Astrocyte (in vitro differentiated cells and primary cell): ENCODE data around the gene MED12L. TPM values are rescaled to one million over a fixed set of nuclear protein-coding genes. Genes with fewer than 3 reads are reported as not detected.

Source experiments
- DNase-seq: peaks from one replicate; pipeline ENCODE4 v3.0.0-alpha.2; 2010; ENCODE audit warnings: low read depth
- FAIRE-seq: peaks from 2 replicates; lab custom pipeline; 2011; peaks lifted over from hg19 to GRCh38; lab: Jason Lieb, UNC
- H2AFZ ChIP-seq: 2 replicates; pipeline ENCODE4 v1.6.0; 2012; ENCODE audit warnings: low read depth, low read length, inconsistent platforms
- H3K27ac ChIP-seq: 2 replicates; pipeline ENCODE4 v1.5.1; 2011; ENCODE audit warnings: low read depth, low read length, inconsistent platforms
- H3K27me3 ChIP-seq: 2 replicates; pipeline ENCODE4 v1.6.0; 2011; ENCODE audit warnings: low read length, inconsistent platforms; ENCODE audit not compliant: insufficient read depth
- H3K36me3 ChIP-seq: 2 replicates; pipeline ENCODE4 v1.5.1; 2011; ENCODE audit warnings: low read length, inconsistent platforms; ENCODE audit not compliant: insufficient read depth
- H3K4me1 ChIP-seq: 2 replicates; pipeline ENCODE4 v1.5.1; 2011; ENCODE audit warnings: low read length, inconsistent platforms; ENCODE audit not compliant: insufficient read depth
- H3K4me2 ChIP-seq: 2 replicates; pipeline ENCODE4 v1.6.0; 2012; ENCODE audit warnings: low read length, inconsistent platforms
- H3K4me3 ChIP-seq: 2 replicates; pipeline ENCODE4 v1.5.1; 2011; ENCODE audit warnings: low read depth, mild to moderate bottlenecking, low read length, inconsistent platforms; ENCODE audit not compliant: insufficient read depth
- H3K79me2 ChIP-seq: 2 replicates; pipeline ENCODE4 v1.6.0; 2012; ENCODE audit warnings: mild to moderate bottlenecking, low read length, inconsistent platforms; ENCODE audit not compliant: insufficient read depth
- H3K9ac ChIP-seq: 2 replicates; pipeline ENCODE4 v1.6.0; 2012; ENCODE audit warnings: mild to moderate bottlenecking, low read length, inconsistent platforms
- H3K9me3 ChIP-seq: 2 replicates; pipeline ENCODE4 v1.5.1; 2012; ENCODE audit warnings: low read depth, mild to moderate bottlenecking, low read length, inconsistent platforms; ENCODE audit not compliant: insufficient read depth
- H4K20me1 ChIP-seq: 2 replicates; pipeline ENCODE4 v1.6.0; 2012; ENCODE audit warnings: low read length, inconsistent platforms; ENCODE audit not compliant: insufficient read depth
- H3K27ac Mint-ChIP-seq: one replicate; pipeline ENCODE4 v1.8.0; 2021; ENCODE audit warnings: mild to moderate bottlenecking, mixed read lengths; ENCODE audit not compliant: unreplicated experiment
- H3K27me3 Mint-ChIP-seq: one replicate; pipeline ENCODE4 v1.8.0; 2021; ENCODE audit warnings: low read depth, mixed read lengths; ENCODE audit not compliant: unreplicated experiment
- H3K36me3 Mint-ChIP-seq: one replicate; pipeline ENCODE4 v1.8.0; 2021; ENCODE audit warnings: low read depth, mixed read lengths; ENCODE audit not compliant: unreplicated experiment
- H3K4me1 Mint-ChIP-seq: one replicate; pipeline ENCODE4 v1.8.0; 2021; ENCODE audit warnings: low read depth, mixed read lengths; ENCODE audit not compliant: unreplicated experiment
- H3K4me3 Mint-ChIP-seq: one replicate; pipeline ENCODE4 v1.8.0; 2021; ENCODE audit warnings: mild to moderate bottlenecking, moderate library complexity, mixed read lengths; ENCODE audit not compliant: unreplicated experiment
- H3K9me3 Mint-ChIP-seq: one replicate; pipeline ENCODE4 v1.8.0; 2021; ENCODE audit warnings: mild to moderate bottlenecking, mixed read lengths; ENCODE audit not compliant: unreplicated experiment
- CTCF ChIP-seq: IDR thresholded peaks from 2 replicates; pipeline ENCODE4 v1.5.1; 2011; ENCODE audit warnings: low read depth, mild to moderate bottlenecking, inconsistent platforms, low read length, moderate library complexity; ENCODE audit not compliant: insufficient read depth
- EZH2 ChIP-seq: IDR thresholded peaks from 2 replicates; pipeline ENCODE4 v1.6.1; 2012; ENCODE audit warnings: mild to moderate bottlenecking, low read length, inconsistent platforms; ENCODE audit not compliant: insufficient read depth
- total RNA-seq: library from RNA; stranded (reverse); gene quantifications from 2 replicates; pipeline ENCODE4 v1.2.1, GENCODE V29; 2021

MED12L gene
- total RNA-seq, 1 donor from 2014 or later: 8.2 TPM

GRCh38 chr3:151299006-151299405, 213.5 kb downstream of the MED12L start:
- Histone ChIP-seq H3K9ac (no peak overlapping the region), H3K4me2 (no peak overlapping the region), H3K27me3 (peaks cover 2% of the 10 kb centered on the region), H2AFZ (no peak overlapping the region), H3K27ac (no peak overlapping the region), H4K20me1 (no peaks in the 10 kb centered on the region), H3K4me3 (no peak overlapping the region), H3K9me3 (no peaks in the 10 kb centered on the region), H3K4me1 (peaks cover 3% of the 10 kb centered on the region), H3K79me2 (no peaks in the 10 kb centered on the region), H3K36me3 (no peaks in the 10 kb centered on the region)
- H3K27me3 Mint-ChIP-seq: no peaks in the 10 kb centered on the region
- TF ChIP-seq CTCF (no peak), EZH2 (no peak)
- no peak for FAIRE-seq
- H3K9me3 Mint-ChIP-seq: no peaks in the 10 kb centered on the region
- H3K36me3 Mint-ChIP-seq: peaks cover 3% of the 10 kb centered on the region
- H3K4me3 Mint-ChIP-seq: no peak overlapping the region
- no peak overlapping the region for H3K27ac Mint-ChIP-seq
- no peak for DNase-seq
- peaks cover 33% of the 10 kb centered on the region for H3K4me1 Mint-ChIP-seq

DNA sequence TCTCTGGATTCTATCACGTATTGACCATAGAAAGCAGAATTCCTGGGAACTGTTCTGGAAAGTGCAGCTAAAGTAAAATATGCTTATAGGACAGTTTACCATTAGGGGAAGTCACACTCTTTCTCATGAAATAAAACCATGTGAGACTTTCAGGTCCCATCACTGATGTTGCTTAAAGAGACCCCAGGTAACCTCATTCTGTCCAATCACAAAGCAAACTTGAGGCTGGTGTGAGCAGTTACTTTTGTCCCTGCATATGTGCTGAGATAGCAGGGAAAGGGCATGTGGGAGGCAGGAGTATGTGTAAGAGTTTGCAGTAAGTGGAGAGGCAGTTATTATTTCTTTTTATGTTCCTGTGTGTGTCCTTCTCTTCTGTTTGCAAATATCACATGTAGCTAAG, 215.1 kb downstream of the MED12L start:
- Histone ChIP-seq H3K27me3 (peaks cover 2% of the 10 kb centered on the region), H3K4me3 (no peak overlapping the region), H2AFZ (no peak overlapping the region), H3K4me2 (no peak overlapping the region), H3K9me3 (no peaks in the 10 kb centered on the region), H3K27ac (no peak overlapping the region), H3K36me3 (no peaks in the 10 kb centered on the region), H3K79me2 (no peaks in the 10 kb centered on the region), H4K20me1 (no peaks in the 10 kb centered on the region), H3K4me1 (peaks cover 12% of the 10 kb centered on the region), H3K9ac (no peak overlapping the region)
- TF ChIP-seq EZH2 (no peak), CTCF (no peak)
- Mint-ChIP-seq H3K27ac (no peak overlapping the region), H3K9me3 (no peaks in the 10 kb centered on the region), H3K36me3 (peaks cover 3% of the 10 kb centered on the region), H3K4me1 (peaks cover 44% of the 10 kb centered on the region), H3K27me3 (no peaks in the 10 kb centered on the region), H3K4me3 (no peak overlapping the region)
- DNase-seq: no peak
- no peak for FAIRE-seq

DNA sequence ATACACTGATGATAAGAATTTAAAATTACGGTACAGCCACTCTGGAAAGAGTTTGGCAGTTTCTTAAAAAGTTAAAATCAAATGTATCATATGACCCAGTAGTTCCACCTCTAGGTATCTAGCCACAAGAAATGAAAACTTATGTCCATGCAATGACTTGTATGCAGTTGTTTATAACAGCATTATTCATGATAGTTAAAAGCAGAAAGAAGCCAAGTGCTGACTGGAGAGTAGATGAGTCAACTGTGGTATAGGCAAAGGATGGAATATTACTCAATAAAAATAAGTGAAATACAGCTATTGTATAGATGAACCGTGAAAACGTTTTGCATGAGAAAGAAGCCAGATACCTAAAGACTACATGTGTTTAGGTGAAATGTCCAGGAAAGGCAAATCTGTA, 216.3 kb downstream of the MED12L start:
- H3K9me3 Mint-ChIP-seq: no peaks in the 10 kb centered on the region
- no peaks in the 10 kb centered on the region for H3K9me3 ChIP-seq
- DNase-seq (peak; percentile 82), FAIRE-seq (no peak)
- TF ChIP-seq CTCF: no peak
- TF ChIP-seq EZH2: no peak
- peaks cover 3% of the 10 kb centered on the region for H3K36me3 Mint-ChIP-seq
- no peaks in the 10 kb centered on the region for H4K20me1 ChIP-seq
- H3K27ac Mint-ChIP-seq: no peak overlapping the region
- H3K27me3 Mint-ChIP-seq: no peaks in the 10 kb centered on the region
- no peak overlapping the region for H3K4me3 Mint-ChIP-seq
- peaks cover 55% of the 10 kb centered on the region for H3K4me1 Mint-ChIP-seq
- no peak overlapping the region for H3K9ac ChIP-seq
- H3K4me1 ChIP-seq: peaks cover 25% of the 10 kb centered on the region
- H3K4me3 ChIP-seq: no peak overlapping the region
- no peaks in the 10 kb centered on the region for H3K79me2 ChIP-seq
- no peak overlapping the region for H3K4me2 ChIP-seq
- H3K27me3 ChIP-seq: peaks cover 2% of the 10 kb centered on the region
- no peak overlapping the region for H2AFZ ChIP-seq
- peak overlapping the region; percentile 16 for H3K27ac ChIP-seq
- no peaks in the 10 kb centered on the region for H3K36me3 ChIP-seq
